Body of pancreas (tissue), 4 donors: Measurements from ENCODE around the gene XRCC6. TPM values are rescaled to one million over a fixed set of nuclear protein-coding genes. Genes with fewer than 3 reads are reported as not detected.
A peak's percentile ranks its signal among the peaks of the same experiment; 100 is the strongest.
"Not testable (repeated sequence)": the region's sequence is repeated elsewhere in the genome, so short reads cannot be mapped to it uniquely, and the experiment has no call there.

Source experiments
- ATAC-seq: fragments of 150-250 bp; one replicate; pipeline ENCODE4 v1.9.1; 2016
- DNase-seq, 4 donors: peaks; one replicate each; pipeline ENCODE4 v3.0.0-alpha.2; 2019
- H3K27ac ChIP-seq, 4 donors: fragments of 200-600 bp; sonication (generic); 1 replicate in 3 of 4; 2 replicates in 1 of 4; pipeline versions ENCODE4 v1.5.1 to v1.6.1; 2016 to 2019; ENCODE audit warnings: mild to moderate bottlenecking in 1 of 4, mixed read lengths in 1 of 4, moderate library complexity in 1 of 4
- H3K27me3 ChIP-seq, 2 donors: fragments of 200-600 bp; sonication (generic); one replicate each; pipeline ENCODE4 v1.6.0; 2016; ENCODE audit warnings: mild to moderate bottlenecking in 1 of 2
- H3K36me3 ChIP-seq, 2 donors: fragments of 200-600 bp; sonication (generic); replicated peaks in 1 of 2; 2 replicates each; pipeline ENCODE4 v1.5.1; 2016; ENCODE audit warnings: low read depth in 2 of 2; ENCODE audit not compliant: insufficient read depth in 1 of 2
- H3K4me1 ChIP-seq: fragments of 200-600 bp; sonication (generic); one replicate; pipeline ENCODE4 v1.6.0; 2016
- H3K4me3 ChIP-seq, 2 donors: fragments of 200-600 bp; sonication (generic); 1 replicate in 1 of 2; 2 replicates in 1 of 2; pipeline ENCODE4 v1.5.1; 2016 to 2019
- H3K9me3 ChIP-seq, 3 donors: fragments of 200-600 bp; sonication (generic); 1 replicate in 2 of 3; 2 replicates in 1 of 3; pipeline ENCODE4 v1.5.1; 2016
- CTCF ChIP-seq, 7 experiments: fragments of 450-650 bp in 4 of 7; fragments of 200-600 bp in 3 of 7; sonication (generic) in 3 of 7; IDR thresholded peaks; one replicate each; pipeline ENCODE4 v1.5.1; 2016 to 2019; ENCODE audit warnings: antibody characterized with exemption in 7 of 7
- POLR2A ChIP-seq, 3 donors: fragments of 450-650 bp; IDR thresholded peaks; one replicate each; pipeline ENCODE4 v1.6.1; 2016; ENCODE audit warnings: antibody characterized with exemption in 3 of 3, mild to moderate bottlenecking in 2 of 3
- WGBS, 2 donors: methylation state at CpG; one replicate each; pipeline ENCODE4 v1.1.5; 2017; 5-methylcytosine and 5-hydroxymethylcytosine counted together
- intact Hi-C: fragments of 100-400 bp; cut with DNase I; formaldehyde crosslinking; loops from one replicate; pipeline ENCODE4 v1.15.1; 2023
- total RNA-seq, 2 donors: library from RNA; depleted of rRNA; stranded (reverse); fragments of >200 nt; gene quantifications; one replicate each; pipeline ENCODE4 v1.1.0, GENCODE V29; 2016

The XRCC6 gene
- total RNA-seq, 2 donors from 2014 or later = 68.7 to 102 TPM

GRCh38 chr22:41684194-41684593 is 63.1 kb downstream of the XRCC6 start:
- no peaks in the 10 kb centered on the region for H3K9me3 ChIP-seq
- TF ChIP-seq CTCF (IDR thresholded peaks at IDR 0.05) (no peak), POLR2A (IDR thresholded peaks at IDR 0.05) (no peak)
- ATAC-seq (no peak), DNase-seq (no peak)
- intact Hi-C loops = no loop called here
- H3K27ac ChIP-seq = no peak overlapping the region
- H3K27me3 ChIP-seq = no peaks in the 10 kb centered on the region
- H3K36me3 ChIP-seq = peaks cover 0 to 5% of the 10 kb centered on the region in 2 donors
- 74 to 86% methylated on average over 4 of the region's 4 CpGs for WGBS, 2 donors
- peaks cover 31% of the 10 kb centered on the region for H3K4me1 ChIP-seq
- no peak overlapping the region for H3K4me3 ChIP-seq

- ATAC-seq, DNase-seq, H3K27ac ChIP-seq, H3K9me3 ChIP-seq, H3K36me3 ChIP-seq, H3K27me3 ChIP-seq, H3K4me3 ChIP-seq, intact Hi-C loops: not testable (repeated sequence)
- WGBS, 2 donors = 70 to 79% methylated on average over 11 of the region's 11 CpGs
- peaks cover 26% of the 10 kb centered on the region for H3K4me1 ChIP-seq
Observed at GRCh38 chr22:41686890-41687289, 65.8 kb downstream of the XRCC6 start.

GRCh38 chr22:41687901-41688364 is 66.8 kb downstream of the XRCC6 start:
- H3K9me3 ChIP-seq = no peaks in the 10 kb centered on the region
- H3K4me1 ChIP-seq = peaks cover 22% of the 10 kb centered on the region
- H3K36me3 ChIP-seq = no peaks in the 10 kb centered on the region
- intact Hi-C loops = no loop called here
- DNase-seq (peak in 3 of 4 donors; percentile 18 to 30 (median 27)), ATAC-seq (peak; percentile 15)
- H3K27me3 ChIP-seq = no peaks in the 10 kb centered on the region
- peak overlapping the region in 3 of 4 donors; percentile 92 to 96 (median 92) for H3K27ac ChIP-seq
- 0 to 1% methylated on average over 16 to 20 of the region's 20 CpGs for WGBS, 2 donors
- peak overlapping the region; percentile 40 to 73 for H3K4me3 ChIP-seq
- TF ChIP-seq POLR2A (IDR thresholded peaks at IDR 0.05) (no peak), CTCF (IDR thresholded peaks at IDR 0.05) (no peak)

GRCh38 chr22:41688365-41689211 is 67.5 kb downstream of the XRCC6 start, which contains the start of gene SNU13:
Gene SNU13 (minus strand): TSS chr22:41688867. CDS start chr22:41688796, 71 bp downstream.
- Histone ChIP-seq H3K27ac (peak within 1 kb of the TSS; percentile 92 to 96 (median 93)), H3K27me3 (no peaks in the 10 kb centered on the region), H3K4me3 (peak within 1 kb of the TSS; percentile 40 to 73), H3K9me3 (no peaks in the 10 kb centered on the region), H3K4me1 (peaks cover 19% of the 10 kb centered on the region), H3K36me3 (no peaks in the 10 kb centered on the region)
- WGBS, 2 donors = 0 to 1% methylated on average over 24 to 62 of the region's 62 CpGs
- ATAC-seq = peak; percentile 93
- DNase-seq = peak; percentile 90 to 93 (median 91)
- intact Hi-C loops = no loop called here
- peak; percentile 62 to 86 (median 84) for TF ChIP-seq POLR2A (IDR thresholded peaks at IDR 0.05)
- peak in 3 of 7 experiments; percentile 9 to 28 (median 9) for TF ChIP-seq CTCF (IDR thresholded peaks at IDR 0.05)

- Histone ChIP-seq H3K9me3 (no peaks in the 10 kb centered on the region), H3K4me1 (peaks cover 19% of the 10 kb centered on the region), H3K27ac (no peak overlapping the region), H3K36me3 (no peaks in the 10 kb centered on the region), H3K4me3 (no peak overlapping the region), H3K27me3 (no peaks in the 10 kb centered on the region)
- no peak for DNase-seq
- TF ChIP-seq CTCF (IDR thresholded peaks at IDR 0.05) (no peak), POLR2A (IDR thresholded peaks at IDR 0.05) (no peak)
- intact Hi-C loops = no loop called here
- WGBS, 2 donors = 90% methylated on average over 2 to 3 of the region's 3 CpGs
- no peak for ATAC-seq
Observed at GRCh38 chr22:41690476-41690875, 69.4 kb downstream of the XRCC6 start.
